OCI-LY7 (cell line): ENCODE measurements around the gene GLS2. TPM values are rescaled to one million over a fixed set of nuclear protein-coding genes. Genes with fewer than 3 reads are reported as not detected.
"Not testable (repeated sequence)": the region's sequence is repeated elsewhere in the genome, so short reads cannot be mapped to it uniquely, and the experiment has no call there.

Source experiments
- BruUV-seq: library from RNA; stranded (reverse); fragments of 400-500 nt; replicated peaks from 2 replicates; lab custom pipeline; 2021; lab: Mats Ljungman, UMichigan
- CTCF ChIA-PET: fragments of 300-600 bp; sonication (Branson Sonifier 250); formaldehyde crosslinking; loops from one replicate; lab custom pipeline; 2022; ENCODE audit warnings: antibody characterized with exemption; ENCODE audit not compliant: unreplicated experiment; lab: Charles Lee
- POLR2A ChIA-PET: fragments of 300-600 bp; sonication (Branson Sonifier 250); formaldehyde crosslinking; loops from one replicate; lab custom pipeline; 2022; ENCODE audit warnings: antibody characterized with exemption; lab: Charles Lee
- DNase-seq: peaks from one replicate; pipeline ENCODE4 v3.0.0-alpha.2; 2015; ENCODE audit warnings: low spot score
- H2AFZ ChIP-seq: fragments of 200-600 bp; sonication (generic), shearing (Covaris generic); 2 replicates; pipeline ENCODE4 v1.6.1; 2014; ENCODE audit warnings: mild to moderate bottlenecking, antibody characterized with exemption, low read length, moderate library complexity
- H3K27ac ChIP-seq: fragments of 200-600 bp; sonication (generic); 2 replicates; pipeline ENCODE4 v1.5.1; 2014; ENCODE audit warnings: mixed run types, low read depth, mild to moderate bottlenecking, moderate library complexity, low read length, inconsistent platforms; ENCODE audit not compliant: poor library complexity, severe bottlenecking
- H3K36me3 ChIP-seq: fragments of 200-600 bp; sonication (generic); 2 replicates; pipeline ENCODE4 v1.6.1; 2014; ENCODE audit warnings: mild to moderate bottlenecking, antibody characterized with exemption, low read length, moderate library complexity, mixed read lengths; ENCODE audit not compliant: insufficient read depth
- H3K4me1 ChIP-seq: fragments of 200-600 bp; sonication (generic); 2 replicates; pipeline ENCODE4 v1.5.1; 2014; ENCODE audit warnings: mild to moderate bottlenecking, low read length; ENCODE audit not compliant: insufficient read depth, poor library complexity, severe bottlenecking
- H3K4me2 ChIP-seq: fragments of 200-600 bp; sonication (generic); 2 replicates; pipeline ENCODE4 v1.6.1; 2014; ENCODE audit warnings: mild to moderate bottlenecking, low read length
- H3K4me3 ChIP-seq: fragments of 200-600 bp; sonication (generic); 2 replicates; pipeline ENCODE4 v1.5.1; 2014; ENCODE audit warnings: mild to moderate bottlenecking, low read depth, low read length; ENCODE audit not compliant: poor library complexity, severe bottlenecking
- H3K79me2 ChIP-seq: fragments of 200-600 bp; sonication (generic); 2 replicates; pipeline ENCODE4 v1.6.1; 2016; ENCODE audit warnings: low read depth, mild to moderate bottlenecking, low read length, moderate library complexity, mixed read lengths; ENCODE audit not compliant: insufficient read depth
- H3K9me2 ChIP-seq: fragments of 200-600 bp; sonication (generic); 2 replicates; pipeline ENCODE4 v1.6.1; 2016; ENCODE audit warnings: mild to moderate bottlenecking, low read length, mixed read lengths; ENCODE audit not compliant: insufficient read depth
- H3K9me3 ChIP-seq: fragments of 200-600 bp; sonication (generic); 2 replicates; pipeline ENCODE4 v1.6.1; 2014; ENCODE audit warnings: mild to moderate bottlenecking, mixed run types, low read length, mixed read lengths
- H4K20me1 ChIP-seq: fragments of 200-600 bp; sonication (generic); 2 replicates; pipeline ENCODE4 v1.6.1; 2014; ENCODE audit warnings: mild to moderate bottlenecking, antibody characterized with exemption, low read length, moderate library complexity, mixed read lengths; ENCODE audit not compliant: insufficient read depth
- CTCF ChIP-seq: fragments of 200-600 bp; sonication (generic); conservative IDR thresholded peaks from 2 replicates; pipeline ENCODE4 v1.5.1; 2014; ENCODE audit warnings: mild to moderate bottlenecking, antibody characterized with exemption, low read length, moderate library complexity, mixed read lengths
- intact Hi-C: fragments of 100-400 bp; cut with micrococcal nuclease; formaldehyde crosslinking; loops from one replicate; pipeline ENCODE4 v1.10.0; 2022; ENCODE audit not compliant: unreplicated experiment
- total RNA-seq, 2 experiments: library from RNA; depleted of rRNA in 1 of 2; stranded (reverse); fragments of >200 nt in 1 of 2; shearing (Covaris generic) in 1 of 2; gene quantifications; 2 replicates each; pipeline ENCODE4 v1.2.3, GENCODE V29; 2014 to 2022

GLS2 gene
- total RNA-seq, 2 experiments from 2014 or later: not detected

GRCh38 chr12:56496704-56497103 lies 8.7 kb upstream of the GLS2 start:
- BruUV-seq, H3K9me2 ChIP-seq, H3K4me3 ChIP-seq, H3K4me2 ChIP-seq, H3K9me3 ChIP-seq, H2AFZ ChIP-seq, H3K79me2 ChIP-seq, H3K27ac ChIP-seq, CTCF ChIA-PET, H3K36me3 ChIP-seq, intact Hi-C loops, H4K20me1 ChIP-seq, POLR2A ChIA-PET, H3K4me1 ChIP-seq: not testable (repeated sequence)
- DNase-seq: peak; percentile 39
- peak; percentile 54 for TF ChIP-seq CTCF

GRCh38 chr12:56494481-56494880 lies 6.5 kb upstream of the GLS2 start:
- intact Hi-C loops, H2AFZ ChIP-seq, POLR2A ChIA-PET: not testable (repeated sequence)

GRCh38 chr12:56494106-56494415 lies 6.1 kb upstream of the GLS2 start:
- H3K4me1 ChIP-seq, BruUV-seq, H3K9me3 ChIP-seq, POLR2A ChIA-PET, H3K79me2 ChIP-seq, H2AFZ ChIP-seq, H3K4me2 ChIP-seq, H4K20me1 ChIP-seq, intact Hi-C loops, DNase-seq, H3K36me3 ChIP-seq, H3K27ac ChIP-seq, H3K4me3 ChIP-seq, H3K9me2 ChIP-seq, CTCF ChIA-PET: not testable (repeated sequence)

More at GRCh38 chr12:56494481-56494880, 6.5 kb upstream of the GLS2 start:
- H3K4me3 ChIP-seq, DNase-seq, H3K9me3 ChIP-seq, H3K4me2 ChIP-seq, H3K79me2 ChIP-seq, BruUV-seq, H4K20me1 ChIP-seq, H3K9me2 ChIP-seq, H3K4me1 ChIP-seq, CTCF ChIA-PET, H3K36me3 ChIP-seq, H3K27ac ChIP-seq: not testable (repeated sequence)

GRCh38 chr12:56493409-56494105 lies 5.6 kb upstream of the GLS2 start:
- H3K4me1 ChIP-seq, H3K27ac ChIP-seq, H3K9me2 ChIP-seq, DNase-seq, H2AFZ ChIP-seq, H3K36me3 ChIP-seq, CTCF ChIA-PET, H3K4me3 ChIP-seq, H3K79me2 ChIP-seq, H4K20me1 ChIP-seq, intact Hi-C loops, H3K9me3 ChIP-seq, POLR2A ChIA-PET, H3K4me2 ChIP-seq, BruUV-seq: not testable (repeated sequence)
